ENCODE results near the gene ALPK3. TPM values are rescaled to one million over a fixed set of nuclear protein-coding genes. Genes with fewer than 3 reads are reported as not detected.
A peak's percentile ranks its signal among the peaks of the same experiment; 100 is the strongest.

ALPK3 gene
- total RNA-seq, 2 experiments from 2014 or later = 0.18 to 0.24 TPM

- no peak overlapping the region for H3K4me3 Mint-ChIP-seq
- H3K4me1 Mint-ChIP-seq (ENCODE audit: low read depth) = peaks cover 17% of the 10 kb centered on the region
- POLR2A ChIA-PET = no interaction called here
Observed at GRCh38 chr15:84909782-84910181, 92.6 kb downstream of the ALPK3 start.

GRCh38 chr15:84910928-84911623 is 93.9 kb downstream of the ALPK3 start:
- H3K27me3 Mint-ChIP-seq (ENCODE audit: low read depth) = no peaks in the 10 kb centered on the region
- ATAC-seq (no peak), DNase-seq (no peak)
- CTCF ChIA-PET = interaction anchor here (1.2 to 1.6 kb wide), 2 partner anchors 17 to 312 kb away, joined by 3 to 4 read pairs; no protein-coding TSS in a partner anchor
- H3K36me3 Mint-ChIP-seq (ENCODE audit: low read depth) = peaks cover 2% of the 10 kb centered on the region
- H3K9me3 Mint-ChIP-seq (ENCODE audit: insufficient read depth) = no peaks in the 10 kb centered on the region
- H3K27ac Mint-ChIP-seq = peak overlapping the region; percentile 4
- no peak overlapping the region for H3K4me3 Mint-ChIP-seq
- POLR2A ChIA-PET = no interaction called here
- H3K4me1 Mint-ChIP-seq (ENCODE audit: low read depth) = peaks cover 27% of the 10 kb centered on the region

More at GRCh38 chr15:84909782-84910181, 92.6 kb downstream of the ALPK3 start:
- DNase-seq (no peak), ATAC-seq (no peak)
- Mint-ChIP-seq H3K27ac (no peak overlapping the region), H3K27me3 (ENCODE audit: low read depth) (no peaks in the 10 kb centered on the region), H3K36me3 (ENCODE audit: low read depth) (peaks cover under 1% of the 10 kb centered on the region), H3K9me3 (ENCODE audit: insufficient read depth) (no peaks in the 10 kb centered on the region)
- CTCF ChIA-PET = interaction anchor here (1.2 kb wide), 1 partner anchor 18 kb away, joined by 3 read pairs; no protein-coding TSS in a partner anchor

DNA sequence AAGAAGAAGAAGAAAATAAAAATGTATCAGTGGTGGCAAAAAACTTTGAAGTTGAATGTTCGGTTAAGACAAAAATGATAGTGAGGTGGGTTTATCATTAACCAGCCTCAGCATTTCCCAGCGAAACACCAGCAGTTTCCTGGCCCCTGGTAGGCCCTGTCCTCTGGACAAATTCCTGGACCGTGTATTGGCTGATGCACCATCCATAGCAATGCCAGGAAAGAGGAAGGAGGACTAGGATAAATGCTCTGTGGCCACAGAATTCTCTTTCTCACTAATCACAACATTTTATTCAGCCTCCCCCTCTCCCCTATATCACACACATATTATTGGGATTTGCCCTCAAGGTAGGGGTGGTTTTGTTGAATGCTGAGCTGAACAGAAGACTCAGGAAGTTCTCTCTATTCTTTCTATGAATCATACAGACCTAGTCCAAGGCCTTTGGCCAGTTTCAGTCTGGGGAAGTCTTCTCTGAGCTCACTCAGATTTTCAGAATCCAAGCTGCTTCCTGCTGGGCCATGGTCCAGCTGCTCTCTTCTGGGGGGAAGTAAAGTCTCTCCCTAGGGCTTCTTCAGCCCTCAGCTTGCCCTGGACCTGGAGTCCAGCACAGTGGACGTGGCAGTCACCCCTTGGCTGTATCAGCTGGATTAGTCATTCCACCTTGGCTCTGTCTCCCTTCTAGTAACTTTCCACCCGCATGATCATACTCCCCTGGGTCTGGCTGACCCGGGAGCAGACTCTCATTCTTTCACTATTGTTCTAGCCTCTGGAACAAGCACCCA is 94.9 kb downstream of the ALPK3 start:
- no peak for ATAC-seq
- DNase-seq = no peak
- Mint-ChIP-seq H3K36me3 (ENCODE audit: low read depth) (peaks cover 2% of the 10 kb centered on the region), H3K27ac (peak overlapping the region; percentile 6), H3K9me3 (ENCODE audit: insufficient read depth) (no peaks in the 10 kb centered on the region), H3K4me1 (ENCODE audit: low read depth) (peaks cover 27% of the 10 kb centered on the region), H3K4me3 (no peak overlapping the region), H3K27me3 (ENCODE audit: low read depth) (no peaks in the 10 kb centered on the region)
- ChIA-PET POLR2A (no interaction called here), CTCF (interaction anchor here (1.6 kb wide), 1 partner anchor 313 kb away, joined by 4 read pairs; no protein-coding TSS in a partner anchor)

GRCh38 chr15:84913360-84913723 is 96.2 kb downstream of the ALPK3 start:
- ATAC-seq (no peak), DNase-seq (no peak)
- Mint-ChIP-seq H3K9me3 (ENCODE audit: insufficient read depth) (no peaks in the 10 kb centered on the region), H3K4me3 (no peak overlapping the region), H3K27ac (no peak overlapping the region), H3K4me1 (ENCODE audit: low read depth) (peaks cover 27% of the 10 kb centered on the region), H3K36me3 (ENCODE audit: low read depth) (peaks cover 2% of the 10 kb centered on the region), H3K27me3 (ENCODE audit: low read depth) (no peaks in the 10 kb centered on the region)
- CTCF ChIA-PET = interaction anchor here (0.7 to 1.4 kb wide), 2 partner anchors 15 to 326 kb away, joined by 3 to 4 read pairs; no protein-coding TSS in a partner anchor
- POLR2A ChIA-PET = interaction anchor here (0.6 kb wide), 1 partner anchor 101 kb away, joined by 3 read pairs; no protein-coding TSS in a partner anchor

GRCh38 chr15:84914351-84914750 is 97.2 kb downstream of the ALPK3 start:
- peaks cover 27% of the 10 kb centered on the region for H3K4me1 Mint-ChIP-seq (ENCODE audit: low read depth)
- H3K4me3 Mint-ChIP-seq = no peak overlapping the region
- H3K9me3 Mint-ChIP-seq (ENCODE audit: insufficient read depth) = no peaks in the 10 kb centered on the region
- H3K27me3 Mint-ChIP-seq (ENCODE audit: low read depth) = no peaks in the 10 kb centered on the region
- ATAC-seq = no peak
- peaks cover 2% of the 10 kb centered on the region for H3K36me3 Mint-ChIP-seq (ENCODE audit: low read depth)
- ChIA-PET CTCF (interaction anchor here (1.4 kb wide), 2 partner anchors 14 to 327 kb away, joined by 3 to 4 read pairs; no protein-coding TSS in a partner anchor), POLR2A (no interaction called here)
- no peak for DNase-seq
- H3K27ac Mint-ChIP-seq = peak overlapping the region; percentile 90

GRCh38 chr15:84914909-84915605 is 97.9 kb downstream of the ALPK3 start:
- peaks cover 27% of the 10 kb centered on the region for H3K4me1 Mint-ChIP-seq (ENCODE audit: low read depth)
- ATAC-seq = peak; percentile 99
- peak; percentile 85 for DNase-seq
- ChIA-PET POLR2A (interaction anchor here (0.5 kb wide), 1 partner anchor 44 kb away, joined by 3 read pairs; no protein-coding TSS in a partner anchor), CTCF (interaction anchor here (0.6 to 1.4 kb wide), 2 partner anchors 43 to 327 kb away, joined by 3 read pairs; no protein-coding TSS in a partner anchor)
- no peaks in the 10 kb centered on the region for H3K9me3 Mint-ChIP-seq (ENCODE audit: insufficient read depth)
- peak overlapping the region; percentile 90 for H3K27ac Mint-ChIP-seq
- peak overlapping the region; percentile 72 for H3K4me3 Mint-ChIP-seq
- H3K27me3 Mint-ChIP-seq (ENCODE audit: low read depth) = no peaks in the 10 kb centered on the region
- peaks cover 2% of the 10 kb centered on the region for H3K36me3 Mint-ChIP-seq (ENCODE audit: low read depth)

- no peak for ATAC-seq
- Mint-ChIP-seq H3K4me3 (no peak overlapping the region), H3K36me3 (ENCODE audit: low read depth) (peaks cover 2% of the 10 kb centered on the region), H3K27me3 (ENCODE audit: low read depth) (no peaks in the 10 kb centered on the region), H3K9me3 (ENCODE audit: insufficient read depth) (no peaks in the 10 kb centered on the region), H3K27ac (peak overlapping the region; percentile 61), H3K4me1 (ENCODE audit: low read depth) (peaks cover 27% of the 10 kb centered on the region)
- CTCF ChIA-PET = interaction anchor here (0.6 to 1.4 kb wide), 2 partner anchors 160 to 328 kb away, joined by 3 read pairs; no protein-coding TSS in a partner anchor
- DNase-seq = no peak
- POLR2A ChIA-PET = no interaction called here
Observed at GRCh38 chr15:84915606-84915958, 98.4 kb downstream of the ALPK3 start.

GRCh38 chr15:84917452-84917851 is 100.3 kb downstream of the ALPK3 start:
- peaks cover 22% of the 10 kb centered on the region for H3K4me1 Mint-ChIP-seq (ENCODE audit: low read depth)
- ChIA-PET POLR2A (no interaction called here), CTCF (interaction anchor here (0.9 kb wide), 1 partner anchor 39 kb away, joined by 5 read pairs; no protein-coding TSS in a partner anchor)
- H3K27me3 Mint-ChIP-seq (ENCODE audit: low read depth) = no peaks in the 10 kb centered on the region
- ATAC-seq (no peak), DNase-seq (no peak)
- H3K4me3 Mint-ChIP-seq = no peak overlapping the region
- H3K27ac Mint-ChIP-seq = peak overlapping the region; percentile 3
- no peaks in the 10 kb centered on the region for H3K9me3 Mint-ChIP-seq (ENCODE audit: insufficient read depth)
- peaks cover 2% of the 10 kb centered on the region for H3K36me3 Mint-ChIP-seq (ENCODE audit: low read depth)

GRCh38 chr15:84919106-84919667 is 102.0 kb downstream of the ALPK3 start:
- DNase-seq = no peak
- Mint-ChIP-seq H3K36me3 (ENCODE audit: low read depth) (peaks cover 2% of the 10 kb centered on the region), H3K4me1 (ENCODE audit: low read depth) (peaks cover 16% of the 10 kb centered on the region), H3K9me3 (ENCODE audit: insufficient read depth) (no peaks in the 10 kb centered on the region), H3K4me3 (no peak overlapping the region), H3K27me3 (ENCODE audit: low read depth) (no peaks in the 10 kb centered on the region), H3K27ac (no peak overlapping the region)
- ChIA-PET POLR2A (no interaction called here), CTCF (interaction anchor here (1.0 to 2.0 kb wide), 2 partner anchors 9 to 74 kb away, joined by 4 to 8 read pairs; no protein-coding TSS in a partner anchor)
- no peak for ATAC-seq

GRCh38 chr15:84921121-84921520 is 104.0 kb downstream of the ALPK3 start:
- ChIA-PET CTCF (no interaction called here), POLR2A (no interaction called here)
- Mint-ChIP-seq H3K4me3 (no peak overlapping the region), H3K9me3 (ENCODE audit: insufficient read depth) (no peaks in the 10 kb centered on the region), H3K27ac (no peak overlapping the region), H3K27me3 (ENCODE audit: low read depth) (no peaks in the 10 kb centered on the region), H3K36me3 (ENCODE audit: low read depth) (no peaks in the 10 kb centered on the region), H3K4me1 (ENCODE audit: low read depth) (no peaks in the 10 kb centered on the region)
- DNase-seq = no peak
- ATAC-seq = no peak

- POLR2A ChIA-PET = no interaction called here
- Mint-ChIP-seq H3K4me3 (no peak overlapping the region), H3K36me3 (ENCODE audit: low read depth) (no peaks in the 10 kb centered on the region), H3K9me3 (ENCODE audit: insufficient read depth) (no peaks in the 10 kb centered on the region), H3K4me1 (ENCODE audit: low read depth) (no peaks in the 10 kb centered on the region), H3K27ac (peak overlapping the region; percentile 16), H3K27me3 (ENCODE audit: low read depth) (no peaks in the 10 kb centered on the region)
- no peak for DNase-seq
- CTCF ChIA-PET = interaction anchor here (1.2 kb wide), 1 partner anchor 324 kb away, joined by 3 read pairs; no protein-coding TSS in a partner anchor
- ATAC-seq = no peak
Observed at GRCh38 chr15:84922530-84922929, 105.4 kb downstream of the ALPK3 start.
